Sigmoid colon (tissue), 4 donors: Measurements from ENCODE around the gene KIF26A.

Source experiments
- POLR2A ChIP-seq, 2 donors: fragments of 450-650 bp; IDR thresholded peaks; one replicate each; pipeline ENCODE4 v1.6.1; 2016; ENCODE audit warnings: antibody characterized with exemption in 2 of 2, mild to moderate bottlenecking in 2 of 2, moderate library complexity in 2 of 2
- POLR2AphosphoS5 ChIP-seq, 4 donors: sonication (generic); formaldehyde crosslinking; IDR thresholded peaks; one replicate each; pipeline ENCODE4 v1.6.1; 2017; ENCODE audit warnings: antibody characterized with exemption in 4 of 4
- TF ChIP-seq, protein P1 (sequence below), 4 experiments: fragments of 450-650 bp in 3 of 4; fragments of 200-600 bp in 1 of 4; IDR thresholded peaks; one replicate each; pipeline ENCODE4 v1.5.1; 2016 to 2019; ENCODE audit warnings: antibody characterized with exemption in 4 of 4, mild to moderate bottlenecking in 3 of 4, moderate library complexity in 2 of 4

DNA sequence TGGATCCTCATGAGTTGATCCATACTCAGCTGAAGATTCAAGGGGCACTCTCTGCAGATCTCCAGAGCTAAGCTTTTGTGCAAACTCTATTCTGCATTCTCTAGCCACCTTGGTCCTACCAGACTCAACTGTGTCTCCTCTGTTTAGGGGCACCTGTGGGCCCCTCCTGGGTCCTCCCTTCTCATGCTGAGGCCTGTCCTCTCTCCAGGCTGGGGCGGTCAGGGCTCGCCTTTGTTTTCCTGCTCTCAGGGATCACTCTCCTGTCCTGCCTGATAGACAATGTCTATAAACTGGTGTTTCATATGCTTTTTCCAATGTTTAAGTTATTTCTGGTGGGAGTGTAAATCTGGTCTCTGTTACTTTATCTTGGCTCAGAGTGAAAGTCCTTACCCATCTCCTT, 11.6 kb upstream of the KIF26A start:
- TF ChIP-seq, protein P1, sequence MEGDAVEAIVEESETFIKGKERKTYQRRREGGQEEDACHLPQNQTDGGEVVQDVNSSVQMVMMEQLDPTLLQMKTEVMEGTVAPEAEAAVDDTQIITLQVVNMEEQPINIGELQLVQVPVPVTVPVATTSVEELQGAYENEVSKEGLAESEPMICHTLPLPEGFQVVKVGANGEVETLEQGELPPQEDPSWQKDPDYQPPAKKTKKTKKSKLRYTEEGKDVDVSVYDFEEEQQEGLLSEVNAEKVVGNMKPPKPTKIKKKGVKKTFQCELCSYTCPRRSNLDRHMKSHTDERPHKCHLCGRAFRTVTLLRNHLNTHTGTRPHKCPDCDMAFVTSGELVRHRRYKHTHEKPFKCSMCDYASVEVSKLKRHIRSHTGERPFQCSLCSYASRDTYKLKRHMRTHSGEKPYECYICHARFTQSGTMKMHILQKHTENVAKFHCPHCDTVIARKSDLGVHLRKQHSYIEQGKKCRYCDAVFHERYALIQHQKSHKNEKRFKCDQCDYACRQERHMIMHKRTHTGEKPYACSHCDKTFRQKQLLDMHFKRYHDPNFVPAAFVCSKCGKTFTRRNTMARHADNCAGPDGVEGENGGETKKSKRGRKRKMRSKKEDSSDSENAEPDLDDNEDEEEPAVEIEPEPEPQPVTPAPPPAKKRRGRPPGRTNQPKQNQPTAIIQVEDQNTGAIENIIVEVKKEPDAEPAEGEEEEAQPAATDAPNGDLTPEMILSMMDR (IDR thresholded peaks at IDR 0.05) = no peak
- TF ChIP-seq POLR2AphosphoS5 (IDR thresholded peaks at IDR 0.05) (no peak), POLR2A (IDR thresholded peaks at IDR 0.05) (no peak)
